ENCODE measurements around the gene ZNF697.

Gene ZNF697

DNA sequence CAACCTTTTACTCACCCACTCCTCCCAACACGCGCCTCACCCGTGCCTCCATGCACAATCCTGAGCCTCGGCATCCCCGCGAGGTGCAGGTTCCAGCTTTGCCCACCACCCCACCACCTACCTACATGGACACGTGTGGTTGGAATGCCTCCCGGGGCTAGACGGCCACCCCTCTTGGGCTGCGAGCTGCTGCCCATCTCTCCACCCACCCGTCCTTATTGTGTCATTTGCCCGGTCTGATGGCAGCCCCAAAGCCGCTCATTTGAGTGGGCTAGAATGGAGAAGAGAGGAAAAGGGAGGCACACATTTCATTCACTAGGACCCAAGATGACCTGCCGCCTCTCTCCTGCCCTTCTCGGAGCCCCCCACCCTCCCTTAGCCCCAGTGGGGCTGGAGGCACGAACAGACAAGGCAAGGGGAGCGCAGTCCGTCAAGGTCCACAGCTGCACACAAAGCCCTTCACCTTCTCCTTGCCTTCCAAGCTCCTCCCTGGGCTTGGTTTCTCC, 785 bp downstream of the ZNF697 start:
- peak overlapping the region; percentile 92 for H3K4me3 ChIP-seq (ENCODE audit: control insufficient read depth, low read depth, low read length)
- DNase-seq (ENCODE audit: low read depth), result no peak
- TF ChIP-seq, protein P1, sequence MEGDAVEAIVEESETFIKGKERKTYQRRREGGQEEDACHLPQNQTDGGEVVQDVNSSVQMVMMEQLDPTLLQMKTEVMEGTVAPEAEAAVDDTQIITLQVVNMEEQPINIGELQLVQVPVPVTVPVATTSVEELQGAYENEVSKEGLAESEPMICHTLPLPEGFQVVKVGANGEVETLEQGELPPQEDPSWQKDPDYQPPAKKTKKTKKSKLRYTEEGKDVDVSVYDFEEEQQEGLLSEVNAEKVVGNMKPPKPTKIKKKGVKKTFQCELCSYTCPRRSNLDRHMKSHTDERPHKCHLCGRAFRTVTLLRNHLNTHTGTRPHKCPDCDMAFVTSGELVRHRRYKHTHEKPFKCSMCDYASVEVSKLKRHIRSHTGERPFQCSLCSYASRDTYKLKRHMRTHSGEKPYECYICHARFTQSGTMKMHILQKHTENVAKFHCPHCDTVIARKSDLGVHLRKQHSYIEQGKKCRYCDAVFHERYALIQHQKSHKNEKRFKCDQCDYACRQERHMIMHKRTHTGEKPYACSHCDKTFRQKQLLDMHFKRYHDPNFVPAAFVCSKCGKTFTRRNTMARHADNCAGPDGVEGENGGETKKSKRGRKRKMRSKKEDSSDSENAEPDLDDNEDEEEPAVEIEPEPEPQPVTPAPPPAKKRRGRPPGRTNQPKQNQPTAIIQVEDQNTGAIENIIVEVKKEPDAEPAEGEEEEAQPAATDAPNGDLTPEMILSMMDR (conservative IDR thresholded peaks at IDR 0.05; ENCODE audit: control insufficient read depth, insufficient read depth, low read depth, low read length), result no peak

DNA sequence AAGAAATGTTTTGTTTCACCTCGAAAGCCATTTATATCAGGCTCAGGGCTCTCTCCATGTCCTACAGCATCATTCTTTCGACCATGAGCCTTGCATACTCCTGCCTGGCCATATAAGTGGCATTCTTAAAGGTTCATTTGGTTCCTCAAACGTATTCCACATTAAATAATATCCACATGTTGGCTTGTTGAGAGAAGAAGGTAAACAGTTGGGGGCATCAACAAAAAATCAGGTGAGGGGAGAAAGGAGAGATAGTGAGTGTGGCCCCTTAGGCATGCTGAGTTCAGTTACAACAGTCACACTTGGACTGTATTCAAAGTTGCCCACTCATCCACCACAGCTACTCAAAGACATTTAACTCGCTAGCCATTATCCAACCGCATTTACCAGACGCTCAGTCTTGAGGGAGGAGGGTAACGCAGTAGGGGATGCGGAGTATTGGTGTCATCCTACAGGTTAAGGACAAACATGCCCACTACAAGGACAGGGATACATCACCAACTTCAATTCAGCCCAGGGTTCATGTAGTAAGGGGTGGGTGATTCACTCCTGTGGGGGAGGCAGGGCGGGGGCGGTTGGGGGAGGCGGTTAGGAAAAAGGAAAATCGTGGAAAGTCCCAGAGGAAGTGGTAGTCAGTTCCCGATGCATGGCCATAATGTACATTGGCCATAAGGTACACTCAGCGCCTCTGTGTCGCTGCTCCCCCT, 1.4 kb downstream of the ZNF697 start:
- TF ChIP-seq, protein P1 (conservative IDR thresholded peaks at IDR 0.05; ENCODE audit: control insufficient read depth, insufficient read depth, low read depth, low read length), result no peak
- peak; percentile 92 for DNase-seq (ENCODE audit: low read depth)
- peak overlapping the region; percentile 92 for H3K4me3 ChIP-seq (ENCODE audit: control insufficient read depth, low read depth, low read length)

DNA sequence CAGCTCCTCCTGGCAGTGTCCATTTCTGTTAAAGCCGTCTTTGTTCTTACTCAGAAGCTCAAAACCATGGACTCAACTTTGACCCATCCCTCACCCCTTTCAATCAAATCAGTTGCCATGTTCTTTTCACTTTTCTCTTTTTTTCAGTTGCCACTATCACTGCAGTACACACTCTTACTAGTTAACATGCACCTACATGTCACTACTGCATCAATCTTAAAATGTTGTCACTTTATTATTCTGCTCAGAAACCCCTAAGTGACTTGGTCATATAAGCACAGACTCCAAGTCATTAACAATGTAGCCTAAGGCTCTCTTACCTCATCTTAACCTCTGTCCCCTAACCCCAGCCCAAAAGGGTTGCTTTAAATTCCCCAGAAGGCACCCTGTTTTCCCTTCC, 9.0 kb downstream of the ZNF697 start:
- no peak overlapping the region for H3K4me3 ChIP-seq (ENCODE audit: control insufficient read depth, low read depth, low read length)
- TF ChIP-seq, protein P1 (conservative IDR thresholded peaks at IDR 0.05; ENCODE audit: control insufficient read depth, insufficient read depth, low read depth, low read length), result no peak
- no peak for DNase-seq (ENCODE audit: low read depth)

DNA sequence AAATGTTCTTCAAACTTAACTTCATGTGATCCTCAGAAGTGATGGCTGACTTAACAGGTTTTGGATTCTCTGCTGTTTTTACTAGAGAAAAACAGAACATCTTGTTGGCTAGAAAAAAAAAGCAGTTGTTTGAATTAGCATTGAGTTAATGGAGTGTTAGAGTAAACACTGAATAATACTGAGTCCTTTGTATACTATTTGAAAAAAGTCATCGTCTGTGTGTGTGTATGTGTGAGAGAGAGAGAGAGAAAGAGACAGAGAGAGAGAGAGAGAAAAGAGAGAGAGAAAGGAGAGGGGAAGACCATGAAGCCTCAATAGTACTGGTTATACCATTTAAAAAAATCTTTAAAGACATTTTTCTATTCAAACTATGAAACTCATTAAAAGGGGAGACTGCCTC, 10.4 kb downstream of the ZNF697 start:
- H3K4me3 ChIP-seq (ENCODE audit: control insufficient read depth, low read depth, low read length), result no peak overlapping the region
- TF ChIP-seq, protein P1 (conservative IDR thresholded peaks at IDR 0.05; ENCODE audit: control insufficient read depth, insufficient read depth, low read depth, low read length), result no peak
- DNase-seq (ENCODE audit: low read depth), result no peak

DNA sequence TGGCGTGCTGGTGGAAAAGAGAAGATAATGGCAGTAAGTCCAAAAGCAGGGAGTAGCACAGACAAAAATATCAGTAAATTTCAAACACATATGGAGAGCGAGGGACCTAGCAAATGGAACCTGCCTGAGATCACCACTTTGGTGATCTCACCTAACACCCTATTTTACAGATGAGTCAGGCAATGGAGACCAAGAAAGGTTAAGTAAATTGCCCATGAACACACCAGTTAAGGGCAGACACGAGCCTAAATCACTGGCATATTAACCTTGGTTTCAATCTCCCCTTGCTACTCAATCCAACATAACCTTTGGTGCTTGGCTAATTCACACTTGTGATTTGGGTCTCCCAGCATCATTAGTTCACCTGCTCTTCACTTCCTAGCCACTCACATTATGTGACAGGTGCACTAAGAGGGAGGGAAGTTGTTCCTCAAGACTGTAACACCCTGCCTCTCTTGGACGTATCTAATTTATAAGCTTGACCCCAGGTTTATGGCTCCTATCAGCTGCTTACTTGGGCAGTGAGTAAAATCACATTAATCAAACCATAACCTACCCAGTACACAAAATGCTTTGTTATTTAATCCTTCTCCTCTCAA, 11.5 kb downstream of the ZNF697 start:
- DNase-seq (ENCODE audit: low read depth), result no peak
- H3K4me3 ChIP-seq (ENCODE audit: control insufficient read depth, low read depth, low read length), result no peak overlapping the region
- TF ChIP-seq, protein P1 (conservative IDR thresholded peaks at IDR 0.05; ENCODE audit: control insufficient read depth, insufficient read depth, low read depth, low read length), result no peak

DNA sequence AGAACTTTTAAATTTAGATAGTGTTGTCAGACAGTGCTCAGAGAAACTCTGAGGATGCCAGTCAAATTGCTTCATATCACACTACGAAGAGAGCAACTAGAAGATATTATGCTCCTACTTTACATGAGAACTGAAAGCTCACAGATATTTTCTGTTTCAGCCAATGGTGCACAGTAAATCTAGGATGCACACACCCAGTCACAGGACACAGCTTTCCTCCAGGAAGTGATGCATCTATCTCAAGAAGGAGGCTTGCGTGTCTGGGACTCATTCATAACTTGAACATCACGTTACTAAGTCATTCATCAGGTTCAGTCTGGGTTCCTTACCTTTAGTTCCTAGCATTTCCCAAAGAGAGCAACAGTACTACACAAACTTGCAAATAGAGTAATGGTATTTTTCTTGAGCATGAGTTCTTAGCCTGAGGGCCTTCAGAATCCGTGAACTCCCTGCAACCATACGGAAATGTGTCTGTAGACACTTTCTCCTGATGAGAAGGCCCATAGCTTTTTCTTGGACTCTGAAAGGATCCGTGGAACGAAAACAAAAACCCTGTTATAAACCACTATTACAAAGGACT, 12.2 kb downstream of the ZNF697 start:
- peak; percentile 75 for DNase-seq (ENCODE audit: low read depth)
- TF ChIP-seq, protein P1 (conservative IDR thresholded peaks at IDR 0.05; ENCODE audit: control insufficient read depth, insufficient read depth, low read depth, low read length), result no peak
- H3K4me3 ChIP-seq (ENCODE audit: control insufficient read depth, low read depth, low read length), result no peak overlapping the region
